ENCODE measurements around the gene PAPPA.

PAPPA gene

GRCh38 chr9:116282597-116282996 is 129.0 kb downstream of the PAPPA start:
- Histone ChIP-seq H3K27ac (no peak overlapping the region), H3K4me3 (no peak overlapping the region), H3K9me3 (ENCODE audit: low read depth, low read length) (no peaks in the 10 kb centered on the region), H3K36me3 (ENCODE audit: insufficient read depth, low read length) (peaks cover 94% of the 10 kb centered on the region), H3K9ac (ENCODE audit: insufficient read length) (no peak overlapping the region)
- DNase-seq (ENCODE audit: low read depth, low spot score) = no peak
- no peak for TF ChIP-seq POLR2AphosphoS5 (IDR thresholded peaks at IDR 0.05; ENCODE audit: borderline replicate concordance, low read depth, low read length)
- no peak for TF ChIP-seq EZH2 (IDR thresholded peaks at IDR 0.05)
- no peak for TF ChIP-seq FOXP2 (optimal IDR thresholded peaks at IDR 0.05; ENCODE audit: control extremely low read depth, extremely low read length, insufficient read depth)

GRCh38 chr9:116284518-116284917 is 130.9 kb downstream of the PAPPA start:
- H3K9ac ChIP-seq (ENCODE audit: insufficient read length) = no peak overlapping the region
- TF ChIP-seq POLR2AphosphoS5 (IDR thresholded peaks at IDR 0.05; ENCODE audit: borderline replicate concordance, low read depth, low read length) (no peak), EZH2 (IDR thresholded peaks at IDR 0.05) (no peak), FOXP2 (optimal IDR thresholded peaks at IDR 0.05; ENCODE audit: control extremely low read depth, extremely low read length, insufficient read depth) (no peak)
- no peaks in the 10 kb centered on the region for H3K9me3 ChIP-seq (ENCODE audit: low read depth, low read length)
- peaks cover 87% of the 10 kb centered on the region for H3K36me3 ChIP-seq (ENCODE audit: insufficient read depth, low read length)
- no peak overlapping the region for H3K27ac ChIP-seq
- no peak for DNase-seq (ENCODE audit: low read depth, low spot score)
- H3K4me3 ChIP-seq = no peak overlapping the region

- no peak overlapping the region for H3K9ac ChIP-seq (ENCODE audit: insufficient read length)
- peaks cover 87% of the 10 kb centered on the region for H3K36me3 ChIP-seq (ENCODE audit: insufficient read depth, low read length)
- peak overlapping the region; percentile 32; the same call in 1 of the 2 replicates for H3K27ac ChIP-seq
- no peak for DNase-seq (ENCODE audit: low read depth, low spot score)
- H3K9me3 ChIP-seq (ENCODE audit: low read depth, low read length) = no peaks in the 10 kb centered on the region
- no peak overlapping the region for H3K4me3 ChIP-seq
- TF ChIP-seq FOXP2 (optimal IDR thresholded peaks at IDR 0.05; ENCODE audit: control extremely low read depth, extremely low read length, insufficient read depth) (no peak), POLR2AphosphoS5 (IDR thresholded peaks at IDR 0.05; ENCODE audit: borderline replicate concordance, low read depth, low read length) (no peak)
Measured at GRCh38 chr9:116285320-116285719, 131.7 kb downstream of the PAPPA start.

GRCh38 chr9:116286297-116286696 is 132.7 kb downstream of the PAPPA start:
- peaks cover 85% of the 10 kb centered on the region for H3K36me3 ChIP-seq (ENCODE audit: insufficient read depth, low read length)
- no peak overlapping the region for H3K9ac ChIP-seq (ENCODE audit: insufficient read length)
- peak overlapping the region; percentile 32 for H3K27ac ChIP-seq
- no peaks in the 10 kb centered on the region for H3K9me3 ChIP-seq (ENCODE audit: low read depth, low read length)
- H3K4me3 ChIP-seq = no peak overlapping the region
- no peak for DNase-seq (ENCODE audit: low read depth, low spot score)
- TF ChIP-seq EZH2 (IDR thresholded peaks at IDR 0.05) (no peak), POLR2AphosphoS5 (IDR thresholded peaks at IDR 0.05; ENCODE audit: borderline replicate concordance, low read depth, low read length) (no peak), FOXP2 (optimal IDR thresholded peaks at IDR 0.05; ENCODE audit: control extremely low read depth, extremely low read length, insufficient read depth) (no peak)

GRCh38 chr9:116287721-116288120 is 134.1 kb downstream of the PAPPA start:
- Histone ChIP-seq H3K4me3 (no peak overlapping the region), H3K9me3 (ENCODE audit: low read depth, low read length) (no peaks in the 10 kb centered on the region), H3K36me3 (ENCODE audit: insufficient read depth, low read length) (peaks cover 84% of the 10 kb centered on the region), H3K27ac (no peak overlapping the region), H3K9ac (ENCODE audit: insufficient read length) (no peak overlapping the region)
- DNase-seq (ENCODE audit: low read depth, low spot score) = no peak
- TF ChIP-seq FOXP2 (optimal IDR thresholded peaks at IDR 0.05; ENCODE audit: control extremely low read depth, extremely low read length, insufficient read depth) (no peak), EZH2 (IDR thresholded peaks at IDR 0.05) (no peak), POLR2AphosphoS5 (IDR thresholded peaks at IDR 0.05; ENCODE audit: borderline replicate concordance, low read depth, low read length) (no peak)

- H3K9ac ChIP-seq (ENCODE audit: insufficient read length) = no peak overlapping the region
- no peak overlapping the region for H3K27ac ChIP-seq
- H3K9me3 ChIP-seq (ENCODE audit: low read depth, low read length) = no peaks in the 10 kb centered on the region
- no peak for TF ChIP-seq POLR2AphosphoS5 (IDR thresholded peaks at IDR 0.05; ENCODE audit: borderline replicate concordance, low read depth, low read length)
- no peak for TF ChIP-seq EZH2 (IDR thresholded peaks at IDR 0.05)
- no peak for TF ChIP-seq FOXP2 (optimal IDR thresholded peaks at IDR 0.05; ENCODE audit: control extremely low read depth, extremely low read length, insufficient read depth)
- DNase-seq (ENCODE audit: low read depth, low spot score) = no peak
- peaks cover 84% of the 10 kb centered on the region for H3K36me3 ChIP-seq (ENCODE audit: insufficient read depth, low read length)
- H3K4me3 ChIP-seq = no peak overlapping the region
Measured at GRCh38 chr9:116288658-116289057, 135.1 kb downstream of the PAPPA start.

- H3K9me3 ChIP-seq (ENCODE audit: low read depth, low read length) = no peaks in the 10 kb centered on the region
- no peak overlapping the region for H3K4me3 ChIP-seq
- TF ChIP-seq POLR2AphosphoS5 (IDR thresholded peaks at IDR 0.05; ENCODE audit: borderline replicate concordance, low read depth, low read length) (no peak), EZH2 (IDR thresholded peaks at IDR 0.05) (no peak), FOXP2 (optimal IDR thresholded peaks at IDR 0.05; ENCODE audit: control extremely low read depth, extremely low read length, insufficient read depth) (no peak)
- H3K27ac ChIP-seq = no peak overlapping the region
- no peak overlapping the region for H3K9ac ChIP-seq (ENCODE audit: insufficient read length)
- H3K36me3 ChIP-seq (ENCODE audit: insufficient read depth, low read length) = peaks cover 93% of the 10 kb centered on the region
- no peak for DNase-seq (ENCODE audit: low read depth, low spot score)
Measured at GRCh38 chr9:116297346-116297745, 143.8 kb downstream of the PAPPA start.

- TF ChIP-seq POLR2AphosphoS5 (IDR thresholded peaks at IDR 0.05; ENCODE audit: borderline replicate concordance, low read depth, low read length) = no peak
- no peak for TF ChIP-seq EZH2 (IDR thresholded peaks at IDR 0.05)
- no peak for TF ChIP-seq FOXP2 (optimal IDR thresholded peaks at IDR 0.05; ENCODE audit: control extremely low read depth, extremely low read length, insufficient read depth)
- H3K9me3 ChIP-seq (ENCODE audit: low read depth, low read length) = no peaks in the 10 kb centered on the region
- H3K36me3 ChIP-seq (ENCODE audit: insufficient read depth, low read length) = peaks cover 93% of the 10 kb centered on the region
- no peak overlapping the region for H3K9ac ChIP-seq (ENCODE audit: insufficient read length)
- no peak for DNase-seq (ENCODE audit: low read depth, low spot score)
- peak overlapping the region; percentile 18; the same call in 1 of the 2 replicates for H3K27ac ChIP-seq
- no peak overlapping the region for H3K4me3 ChIP-seq
Measured at GRCh38 chr9:116298249-116298648, 144.7 kb downstream of the PAPPA start.

GRCh38 chr9:116298878-116299391 is 145.3 kb downstream of the PAPPA start:
- no peak overlapping the region for H3K4me3 ChIP-seq
- H3K9ac ChIP-seq (ENCODE audit: insufficient read length) = no peak overlapping the region
- no peak for TF ChIP-seq POLR2AphosphoS5 (IDR thresholded peaks at IDR 0.05; ENCODE audit: borderline replicate concordance, low read depth, low read length)
- TF ChIP-seq EZH2 (IDR thresholded peaks at IDR 0.05) = no peak
- TF ChIP-seq FOXP2 (optimal IDR thresholded peaks at IDR 0.05; ENCODE audit: control extremely low read depth, extremely low read length, insufficient read depth) = no peak
- peaks cover 97% of the 10 kb centered on the region for H3K36me3 ChIP-seq (ENCODE audit: insufficient read depth, low read length)
- peak overlapping the region; percentile 57 for H3K27ac ChIP-seq
- H3K9me3 ChIP-seq (ENCODE audit: low read depth, low read length) = no peaks in the 10 kb centered on the region
- no peak for DNase-seq (ENCODE audit: low read depth, low spot score)
